Dendritic cell treated with granulocyte-macrophage colony-stimulating factor and Interleukin-4, amounts not matched to agents 40 ng/mL and 50 ng/mL, for 4 days (primary cell): Measurements from ENCODE around the gene STARD7.
A peak's percentile ranks its signal among the peaks of the same experiment; 100 is the strongest.
"Not testable (repeated sequence)": the region's sequence is repeated elsewhere in the genome, so short reads cannot be mapped to it uniquely, and the experiment has no call there.

Experiments
- H3K27ac Mint-ChIP-seq: one replicate; pipeline ENCODE4 v1.8.0; 2022; ENCODE audit warnings: mild to moderate bottlenecking, mixed read lengths
- H3K27me3 Mint-ChIP-seq: one replicate; pipeline ENCODE4 v1.8.0; 2022; ENCODE audit warnings: mild to moderate bottlenecking, mixed read lengths
- H3K36me3 Mint-ChIP-seq: one replicate; pipeline ENCODE4 v1.8.0; 2022; ENCODE audit warnings: low read depth, mixed read lengths
- H3K4me1 Mint-ChIP-seq: one replicate; pipeline ENCODE4 v1.8.0; 2022; ENCODE audit warnings: low read depth, mixed read lengths
- H3K4me3 Mint-ChIP-seq: one replicate; pipeline ENCODE4 v1.8.0; 2022; ENCODE audit warnings: mild to moderate bottlenecking, moderate library complexity, mixed read lengths
- H3K9me3 Mint-ChIP-seq: one replicate; pipeline ENCODE4 v1.8.0; 2022; ENCODE audit warnings: mixed read lengths
- intact Hi-C: fragments of 100-400 bp; cut with micrococcal nuclease; formaldehyde crosslinking; loops from one replicate; pipeline ENCODE4 v1.15.0; 2022

Gene STARD7

GRCh38 chr2:96148410-96149217 lies 60.0 kb downstream of the STARD7 start:
- no peaks in the 10 kb centered on the region for H3K9me3 Mint-ChIP-seq
- H3K27ac Mint-ChIP-seq: peak overlapping the region; percentile 97
- intact Hi-C loops: no loop called here
- H3K36me3 Mint-ChIP-seq: peaks cover 13% of the 10 kb centered on the region
- H3K4me1 Mint-ChIP-seq: peaks cover 82% of the 10 kb centered on the region
- H3K4me3 Mint-ChIP-seq: peak overlapping the region; percentile 61
- peaks cover 6% of the 10 kb centered on the region for H3K27me3 Mint-ChIP-seq

GRCh38 chr2:96147593-96148201 lies 60.9 kb downstream of the STARD7 start:
- H3K4me1 Mint-ChIP-seq: peaks cover 82% of the 10 kb centered on the region

DNA sequence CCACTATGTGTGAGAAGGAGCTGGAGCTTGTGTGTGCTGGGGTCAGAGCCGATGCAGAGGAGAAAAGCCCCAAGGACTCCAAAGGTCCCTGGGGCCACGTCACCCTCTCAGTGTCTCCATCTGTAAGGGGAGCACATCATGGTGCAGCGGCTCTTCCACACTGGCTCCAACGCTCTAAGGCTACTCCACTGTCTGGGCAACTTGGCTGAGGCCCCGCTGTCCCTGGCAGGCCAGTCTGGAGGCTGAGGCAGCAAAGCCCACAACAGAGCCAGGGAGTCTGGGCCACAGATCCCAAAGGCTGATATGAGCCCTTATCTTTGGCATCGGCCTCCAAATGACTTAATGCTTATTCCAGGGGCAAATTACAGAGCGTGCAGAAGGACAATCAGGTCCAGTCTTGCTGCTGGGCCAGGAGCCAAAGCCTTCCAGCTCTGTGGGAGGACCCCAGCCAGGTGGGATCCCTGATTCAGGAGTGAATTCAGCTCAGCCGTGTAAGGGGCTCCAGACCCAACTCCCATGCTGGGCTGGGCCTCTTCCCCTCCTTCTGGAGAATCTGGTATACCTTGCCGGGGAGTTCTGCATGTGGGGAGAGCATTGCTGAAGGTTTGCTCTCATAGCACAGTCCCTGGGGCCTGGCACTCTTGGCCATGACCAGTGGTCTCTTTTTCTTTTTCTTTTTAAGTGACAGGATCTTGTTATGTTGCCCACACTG lies 61.6 kb downstream of the STARD7 start:
- peak overlapping the region; percentile 97 for H3K27ac Mint-ChIP-seq
- intact Hi-C loops: no loop called here
- H3K4me3 Mint-ChIP-seq: no peak overlapping the region
- no peaks in the 10 kb centered on the region for H3K9me3 Mint-ChIP-seq
- peaks cover under 1% of the 10 kb centered on the region for H3K27me3 Mint-ChIP-seq
- H3K4me1 Mint-ChIP-seq: peaks cover 82% of the 10 kb centered on the region
- peaks cover 24% of the 10 kb centered on the region for H3K36me3 Mint-ChIP-seq

More at GRCh38 chr2:96147593-96148201, 60.9 kb downstream of the STARD7 start:
- peak overlapping the region; percentile 97 for H3K27ac Mint-ChIP-seq
- no peaks in the 10 kb centered on the region for H3K9me3 Mint-ChIP-seq
- no peak overlapping the region for H3K4me3 Mint-ChIP-seq
- intact Hi-C loops: no loop called here
- H3K27me3 Mint-ChIP-seq: peaks cover 4% of the 10 kb centered on the region
- H3K36me3 Mint-ChIP-seq: peaks cover 22% of the 10 kb centered on the region

GRCh38 chr2:96146153-96146880 lies 62.3 kb downstream of the STARD7 start:
- H3K27ac Mint-ChIP-seq: peak overlapping the region; percentile 97
- no peaks in the 10 kb centered on the region for H3K27me3 Mint-ChIP-seq
- H3K4me1 Mint-ChIP-seq: peaks cover 78% of the 10 kb centered on the region
- intact Hi-C loops: no loop called here
- peaks cover 24% of the 10 kb centered on the region for H3K36me3 Mint-ChIP-seq
- H3K4me3 Mint-ChIP-seq: peak overlapping the region; percentile 93
- H3K9me3 Mint-ChIP-seq: no peaks in the 10 kb centered on the region

DNA sequence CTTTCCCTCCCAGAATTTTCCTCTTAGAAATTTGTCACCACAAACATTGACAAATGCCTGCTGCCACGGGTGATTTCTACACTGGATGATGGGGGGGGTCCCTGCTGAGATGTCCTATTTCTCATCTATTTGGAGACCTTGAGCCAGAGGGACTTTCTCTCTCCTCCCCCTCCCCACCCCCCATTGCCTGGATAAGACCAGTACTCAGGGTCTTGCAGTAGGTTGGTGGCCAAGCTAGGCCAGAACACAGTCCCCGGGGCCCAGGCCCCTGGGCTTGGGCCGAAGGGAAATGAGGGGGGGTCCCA lies 62.8 kb downstream of the STARD7 start:
- peaks cover 75% of the 10 kb centered on the region for H3K4me1 Mint-ChIP-seq
- H3K27ac Mint-ChIP-seq: peak overlapping the region; percentile 97
- no peaks in the 10 kb centered on the region for H3K9me3 Mint-ChIP-seq
- peak overlapping the region; percentile 93 for H3K4me3 Mint-ChIP-seq
- peaks cover 24% of the 10 kb centered on the region for H3K36me3 Mint-ChIP-seq
- intact Hi-C loops: no loop called here
- no peaks in the 10 kb centered on the region for H3K27me3 Mint-ChIP-seq

DNA sequence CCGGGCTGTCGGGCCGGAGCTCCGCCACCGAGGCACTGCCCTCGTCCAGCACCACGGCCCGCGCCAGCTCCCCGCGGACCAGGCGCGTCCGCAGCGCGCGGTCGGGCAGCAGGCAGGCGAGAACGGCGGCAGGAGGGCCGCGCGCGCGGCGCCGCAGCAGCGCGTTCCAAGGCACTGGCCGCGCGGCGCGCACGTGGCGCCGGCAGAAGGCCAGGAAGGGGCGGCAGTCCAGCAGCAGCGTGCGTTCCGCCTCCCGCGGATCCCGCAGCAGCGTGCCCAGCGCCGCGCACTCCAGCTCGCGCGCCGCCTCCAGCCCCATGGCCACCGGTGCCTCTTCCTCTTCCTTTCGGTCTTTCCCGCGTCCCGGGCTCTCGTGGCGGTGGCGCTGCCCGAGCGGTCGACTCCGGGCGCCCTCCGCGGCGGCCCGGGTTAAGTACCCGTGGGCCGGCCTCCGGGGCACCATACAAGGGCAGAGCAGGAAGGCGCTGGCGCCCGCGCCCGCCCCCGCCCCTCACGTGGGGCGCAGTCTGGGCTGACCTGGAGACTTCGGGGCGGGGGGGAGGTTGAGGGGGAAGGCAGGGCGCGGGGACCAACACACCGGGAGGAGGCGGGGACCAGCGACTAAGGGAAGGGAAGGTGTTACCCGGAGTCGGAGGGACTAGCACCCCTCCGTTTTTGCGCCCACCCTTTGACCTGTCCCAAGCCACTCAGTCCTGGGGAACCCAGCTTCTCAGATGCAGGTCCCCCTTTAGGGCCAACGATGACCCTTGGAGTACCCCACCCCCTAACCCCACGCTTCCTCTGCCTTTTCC lies 63.4 kb downstream of the STARD7 start, which contains the start of gene DUSP2:
TSS of gene DUSP2 (minus strand) at position 405 of the 812 bp plus-strand sequence. CDS start at position 319, 86 bp downstream.
- no peaks in the 10 kb centered on the region for H3K9me3 Mint-ChIP-seq
- H3K4me3 Mint-ChIP-seq: peak within 1 kb of the TSS; percentile 93
- H3K4me1 Mint-ChIP-seq: peaks cover 70% of the 10 kb centered on the region
- H3K27me3 Mint-ChIP-seq: no peaks in the 10 kb centered on the region
- H3K36me3 Mint-ChIP-seq: peaks cover 24% of the 10 kb centered on the region
- intact Hi-C loops: no loop called here
- H3K27ac Mint-ChIP-seq: peak within 1 kb of the TSS; percentile 97

DNA sequence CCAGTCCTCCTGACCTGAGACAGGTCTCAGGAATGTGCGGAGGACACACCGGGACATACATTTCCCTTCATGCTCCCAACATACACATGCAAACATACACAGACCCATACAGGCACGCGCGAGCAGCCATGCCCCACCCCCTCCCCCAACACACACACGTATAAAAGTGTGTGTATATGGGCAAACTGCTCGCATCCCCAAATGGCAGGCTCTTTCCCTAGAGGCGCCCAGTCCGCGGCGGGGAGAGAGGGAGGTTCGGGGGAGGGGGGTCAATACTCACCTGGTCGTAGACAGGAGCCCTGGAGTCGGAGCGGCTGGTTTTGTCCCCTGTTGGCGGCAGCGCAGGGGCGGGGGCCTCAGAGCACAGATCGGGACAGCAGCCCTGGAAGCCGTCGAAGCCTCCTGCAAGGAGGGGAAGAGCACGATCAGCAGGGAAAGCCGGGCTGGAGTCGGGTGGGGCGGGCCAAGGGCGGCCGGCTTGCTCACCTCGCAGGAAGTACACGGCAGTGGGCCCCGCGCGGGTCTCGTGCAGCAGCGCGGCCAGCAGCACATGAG lies 64.1 kb downstream of the STARD7 start:
- Mint-ChIP-seq H3K27ac (peak overlapping the region; percentile 97), H3K4me3 (peak overlapping the region; percentile 93), H3K4me1 (peaks cover 67% of the 10 kb centered on the region), H3K36me3 (peaks cover 24% of the 10 kb centered on the region), H3K27me3 (no peaks in the 10 kb centered on the region), H3K9me3 (no peaks in the 10 kb centered on the region)
- intact Hi-C loops: no loop called here

- intact Hi-C loops: no loop called here
- H3K36me3 Mint-ChIP-seq: peaks cover 24% of the 10 kb centered on the region
Measured at GRCh38 chr2:96143848-96144480, 64.7 kb downstream of the STARD7 start.

DNA sequence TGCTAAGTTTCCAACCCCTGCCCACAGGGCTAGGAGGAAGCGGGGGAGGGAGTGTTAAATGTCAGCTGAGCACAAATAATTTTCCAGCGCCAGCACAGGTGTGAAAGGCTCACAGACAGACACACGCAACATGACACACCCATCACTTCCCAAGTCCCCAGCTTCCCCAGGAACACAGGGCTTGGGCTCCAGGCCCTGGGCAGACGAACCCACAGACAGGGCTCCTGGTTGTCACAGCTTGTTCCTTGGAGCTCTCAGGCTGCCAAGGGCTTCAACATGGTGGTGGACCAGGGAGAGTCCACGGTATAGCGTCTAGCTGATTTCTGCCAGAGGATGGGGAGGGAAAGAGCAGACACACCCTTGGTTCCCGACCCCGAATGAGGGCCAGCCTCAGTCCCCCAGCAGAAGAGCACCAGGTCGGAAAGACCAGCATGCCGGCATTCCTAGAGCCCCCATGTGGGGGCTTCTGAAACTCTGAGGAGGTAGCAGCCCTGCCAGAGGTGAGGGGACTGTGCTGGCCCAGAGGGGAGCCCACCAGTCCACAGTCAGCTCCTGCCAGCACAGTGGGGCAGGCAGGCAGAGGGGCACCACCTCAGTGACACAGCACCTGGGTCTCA lies 65.3 kb downstream of the STARD7 start:
- H3K4me1 Mint-ChIP-seq: peaks cover 62% of the 10 kb centered on the region
- H3K4me3 Mint-ChIP-seq: peak overlapping the region; percentile 93
- no peaks in the 10 kb centered on the region for H3K9me3 Mint-ChIP-seq
- peak overlapping the region; percentile 97 for H3K27ac Mint-ChIP-seq
- intact Hi-C loops: no loop called here
- H3K27me3 Mint-ChIP-seq: peaks cover under 1% of the 10 kb centered on the region
- peaks cover 24% of the 10 kb centered on the region for H3K36me3 Mint-ChIP-seq

More at GRCh38 chr2:96143848-96144480, 64.7 kb downstream of the STARD7 start:
- no peaks in the 10 kb centered on the region for H3K27me3 Mint-ChIP-seq
- no peaks in the 10 kb centered on the region for H3K9me3 Mint-ChIP-seq
- H3K4me1 Mint-ChIP-seq: peaks cover 64% of the 10 kb centered on the region
- peak overlapping the region; percentile 93 for H3K4me3 Mint-ChIP-seq
- H3K27ac Mint-ChIP-seq: peak overlapping the region; percentile 97

GRCh38 chr2:96142217-96143113 lies 66.2 kb downstream of the STARD7 start:
- Mint-ChIP-seq H3K27me3 (peaks cover 6% of the 10 kb centered on the region), H3K4me1 (peaks cover 57% of the 10 kb centered on the region), H3K9me3 (no peaks in the 10 kb centered on the region), H3K27ac (no peak overlapping the region), H3K4me3 (no peak overlapping the region), H3K36me3 (peaks cover 24% of the 10 kb centered on the region)
- intact Hi-C loops: no loop called here

DNA sequence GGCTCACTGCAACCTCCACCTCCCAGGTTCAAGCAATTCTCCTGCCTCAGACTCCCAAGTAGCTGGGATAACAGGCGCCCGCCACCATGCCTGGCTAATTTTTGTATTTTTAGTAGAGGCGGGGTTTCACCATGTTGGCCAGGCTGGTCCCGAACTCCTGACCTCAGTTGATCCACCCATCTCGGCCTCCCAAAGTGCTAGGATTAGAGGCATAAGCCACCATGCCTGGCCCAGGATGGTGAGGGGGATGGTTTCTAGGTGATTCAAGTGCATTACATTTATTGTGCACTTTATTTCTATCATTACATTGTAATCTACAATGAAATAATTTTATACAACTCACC lies 67.0 kb downstream of the STARD7 start:
- peaks cover 49% of the 10 kb centered on the region for H3K4me1 Mint-ChIP-seq
- peaks cover 24% of the 10 kb centered on the region for H3K36me3 Mint-ChIP-seq
- H3K27ac Mint-ChIP-seq, intact Hi-C loops, H3K27me3 Mint-ChIP-seq, H3K9me3 Mint-ChIP-seq, H3K4me3 Mint-ChIP-seq: not testable (repeated sequence)
